GM18870 (cell line): Measurements from ENCODE around the gene SNX24.
"Not testable (repeated sequence)": the region's sequence is repeated elsewhere in the genome, so short reads cannot be mapped to it uniquely, and the experiment has no call there.

Experiments
- ATAC-seq: cut with Tn5 transposase; IDR thresholded peaks from one replicate; pipeline ENCODE4 v1.9.1; 2021; ENCODE audit warnings: moderate library complexity; ENCODE audit not compliant: unreplicated experiment

SNX24 gene

DNA sequence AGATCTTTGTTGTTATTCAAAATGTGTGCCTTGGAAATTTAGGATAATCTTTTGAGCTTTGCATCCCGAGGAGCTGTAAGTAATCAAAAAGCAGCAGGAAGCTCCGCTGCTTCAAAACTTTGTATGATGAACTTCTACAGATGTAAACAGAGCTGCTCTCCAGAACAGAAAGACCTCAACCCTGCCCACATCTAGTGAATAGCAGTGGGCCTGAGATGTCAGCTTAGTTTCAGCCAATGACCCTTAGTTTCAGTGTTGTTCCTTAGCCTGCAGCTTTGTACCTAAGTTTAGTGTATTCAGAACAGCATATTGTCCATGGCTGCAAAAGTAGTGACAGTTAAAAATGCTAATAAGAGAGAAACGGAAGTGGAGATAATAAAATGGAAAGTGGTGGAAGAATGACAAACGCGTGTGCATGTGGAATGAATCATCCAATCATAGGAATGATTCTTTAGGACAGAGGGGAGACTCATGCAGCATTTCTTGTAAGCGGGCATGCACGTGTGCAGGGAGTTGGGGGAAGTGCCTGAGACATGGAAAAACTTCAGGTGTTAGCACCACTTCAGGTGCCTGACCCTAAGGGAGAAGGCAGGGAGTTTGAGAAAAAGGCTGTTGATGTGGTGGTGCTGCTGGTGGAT lies 24.9 kb downstream of the SNX24 start:
- ATAC-seq = no peak

DNA sequence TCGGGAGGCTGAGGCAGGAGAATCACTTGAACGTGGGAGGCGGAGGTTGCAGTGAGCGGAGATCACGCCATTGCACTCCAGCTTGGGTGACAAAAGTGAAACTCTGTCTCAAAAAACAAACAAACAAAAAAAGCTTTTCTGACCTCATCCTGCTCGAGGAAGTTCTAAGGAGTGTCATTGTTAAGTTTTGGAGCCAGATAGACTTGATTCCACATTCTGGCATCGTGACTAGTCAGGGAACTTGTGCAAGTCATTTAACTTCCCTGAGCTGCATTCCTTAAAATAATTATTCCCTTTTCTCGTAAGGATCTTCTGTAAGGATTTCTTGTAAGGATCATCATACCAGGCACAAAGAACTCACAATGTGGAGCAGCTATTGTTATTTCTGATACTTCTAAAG lies 26.2 kb downstream of the SNX24 start:
- no peak for ATAC-seq

DNA sequence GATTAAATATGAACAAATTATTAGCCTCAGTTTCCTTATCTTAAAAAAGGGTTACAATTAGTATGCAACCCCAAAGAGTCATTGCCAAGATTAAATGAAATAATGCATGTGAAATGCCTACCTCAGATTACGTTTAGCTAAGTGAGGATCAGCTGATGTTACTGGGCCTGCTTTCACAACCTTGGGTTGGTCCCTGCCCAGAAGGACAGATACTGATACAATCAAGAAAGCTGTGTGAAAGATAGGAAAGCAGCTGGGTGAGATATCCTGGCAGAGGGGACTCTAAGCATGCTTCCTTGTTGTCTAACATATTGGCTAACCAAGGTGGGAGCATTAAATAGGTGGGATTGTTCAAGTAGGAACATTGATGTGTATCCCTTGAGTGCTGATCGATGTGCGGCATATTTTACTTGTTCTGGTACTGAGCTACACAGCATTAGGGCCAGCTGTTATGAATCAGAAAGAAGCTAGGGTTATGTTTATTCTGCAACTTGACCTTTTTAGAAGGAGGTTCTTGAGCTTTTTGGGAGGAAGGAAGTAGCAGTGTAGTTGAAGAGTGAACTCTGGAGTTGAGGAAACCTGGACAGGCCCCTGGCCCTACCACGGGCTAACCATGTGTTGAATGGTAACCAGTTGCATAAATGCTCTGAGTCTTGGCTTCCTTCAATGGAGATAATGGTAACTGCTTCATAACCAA lies 28.9 kb downstream of the SNX24 start:
- no peak for ATAC-seq

DNA sequence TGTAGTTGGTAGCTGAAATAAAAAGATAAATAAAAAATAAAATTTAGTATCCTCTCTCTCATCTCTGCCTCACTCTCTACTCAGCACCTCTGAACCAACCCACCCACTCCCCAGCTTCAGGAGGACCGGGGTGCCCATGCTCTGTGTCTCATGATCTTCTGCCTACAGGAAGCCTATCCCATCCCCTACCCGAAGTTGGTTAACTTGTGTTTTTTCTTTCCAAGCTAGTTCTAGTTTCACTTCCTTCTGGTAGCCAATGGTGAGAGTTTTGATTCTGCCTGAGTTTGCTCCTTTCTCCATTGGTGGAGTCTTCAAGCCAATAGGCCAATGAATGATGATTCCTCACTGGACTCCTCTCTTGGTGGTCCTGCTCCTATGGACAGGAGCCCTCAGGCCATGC lies 32.1 kb downstream of the SNX24 start:
- peak; percentile 58 for ATAC-seq

DNA sequence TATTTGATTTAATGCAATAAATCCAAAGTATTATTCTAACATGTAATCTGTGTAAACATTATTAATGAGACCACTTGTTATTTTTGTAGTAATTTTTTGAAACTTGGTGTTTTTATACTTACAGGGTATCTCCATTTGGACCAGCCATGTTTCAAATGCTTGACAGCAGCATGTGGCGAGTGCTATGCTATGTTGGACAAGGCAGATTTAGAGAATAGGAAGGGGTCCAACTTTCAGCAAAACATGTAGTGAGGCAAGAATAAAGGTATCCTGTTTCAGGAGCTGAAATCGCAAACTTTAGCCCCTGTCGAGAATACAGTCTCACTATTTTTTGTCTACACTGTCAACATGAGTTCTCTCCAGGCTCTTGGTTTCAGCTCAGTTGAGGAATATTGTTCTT lies 33.7 kb downstream of the SNX24 start:
- no peak for ATAC-seq

DNA sequence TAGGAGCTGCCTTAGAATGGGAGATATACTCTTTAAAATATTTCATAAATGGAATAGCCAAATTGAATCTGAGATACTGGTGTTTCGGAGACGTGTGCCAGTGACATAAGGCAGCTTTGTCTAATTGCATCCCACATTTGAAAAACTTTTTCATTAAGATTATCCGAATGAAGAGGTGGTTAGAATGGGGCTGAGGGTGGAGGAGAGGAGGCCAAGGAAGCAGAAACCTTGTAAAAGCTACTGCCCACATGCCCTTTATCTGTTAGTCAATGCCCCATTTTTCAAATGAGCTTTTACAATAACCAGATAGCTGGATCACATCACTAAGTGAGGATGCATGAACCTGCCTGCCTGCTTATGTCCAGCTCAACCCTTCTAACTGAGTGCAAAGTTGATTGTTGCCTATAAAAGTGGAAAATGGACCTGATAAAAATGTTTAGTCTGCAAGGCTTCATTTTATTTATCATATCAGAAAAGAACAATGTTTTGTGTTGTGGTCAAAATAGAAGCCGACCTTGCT lies 34.8 kb downstream of the SNX24 start:
- ATAC-seq = no peak

DNA sequence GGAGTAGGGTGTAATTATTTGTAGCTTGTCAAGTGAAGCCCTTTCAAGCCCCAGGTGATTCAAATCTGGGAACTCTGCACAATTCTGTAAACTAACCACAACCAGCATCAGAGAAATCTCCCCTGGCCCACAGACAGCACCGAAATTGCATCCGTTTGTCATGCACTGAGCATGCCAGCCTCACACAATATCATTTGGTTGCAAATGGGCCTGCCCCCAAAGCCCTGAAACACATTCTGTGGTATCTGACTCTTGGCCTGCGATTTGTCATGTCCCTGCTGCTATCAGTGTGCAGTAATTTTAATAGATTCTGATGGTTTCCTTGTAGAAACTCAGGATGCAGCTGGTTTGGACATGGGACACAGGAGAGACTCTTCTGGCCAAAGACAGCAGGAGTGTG lies 35.3 kb downstream of the SNX24 start:
- peak; percentile 76 for ATAC-seq

DNA sequence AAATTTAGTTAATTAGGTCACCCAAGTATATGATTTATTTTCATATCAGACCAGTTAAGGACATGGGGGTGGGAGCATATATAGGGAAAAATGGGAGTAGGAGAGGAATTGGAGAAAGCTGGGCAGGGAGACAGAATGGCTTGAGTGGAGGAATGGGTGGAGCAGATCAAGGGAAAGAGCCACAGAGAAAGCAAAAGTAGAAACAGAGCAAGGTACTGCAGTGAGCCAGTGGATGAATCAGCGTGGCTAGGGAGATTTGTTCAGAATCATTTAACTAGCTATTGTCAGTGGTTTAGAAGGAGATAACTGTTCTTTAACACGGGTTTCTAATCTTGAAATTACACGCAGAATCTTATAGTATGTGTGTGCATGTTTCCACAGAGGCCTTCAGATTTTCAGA lies 37.4 kb downstream of the SNX24 start:
- peak; percentile 62 for ATAC-seq

DNA sequence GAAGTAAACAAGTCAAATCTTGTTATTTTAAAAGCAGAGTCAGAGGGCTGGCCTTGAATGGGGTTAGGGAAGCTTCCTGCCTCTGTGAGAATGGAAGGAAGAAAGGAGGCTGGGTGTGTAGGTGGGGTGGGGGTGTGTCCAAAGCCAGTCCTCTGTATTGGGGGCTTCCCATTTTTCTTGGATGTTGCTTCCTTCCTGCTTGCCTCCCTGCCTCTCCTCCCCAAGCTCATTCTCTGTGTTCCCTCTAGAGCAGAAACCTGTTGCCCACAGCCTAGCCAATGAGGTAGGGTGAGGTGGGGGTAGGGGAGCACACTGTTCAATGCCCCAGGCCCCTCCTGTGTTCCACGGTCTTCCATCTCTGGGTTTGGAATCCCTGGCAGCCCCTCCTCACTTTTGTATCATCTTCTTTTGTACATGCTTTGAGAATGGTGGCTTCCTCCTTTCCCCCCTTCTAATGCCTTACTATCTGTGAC lies 39.7 kb downstream of the SNX24 start:
- no peak for ATAC-seq

DNA sequence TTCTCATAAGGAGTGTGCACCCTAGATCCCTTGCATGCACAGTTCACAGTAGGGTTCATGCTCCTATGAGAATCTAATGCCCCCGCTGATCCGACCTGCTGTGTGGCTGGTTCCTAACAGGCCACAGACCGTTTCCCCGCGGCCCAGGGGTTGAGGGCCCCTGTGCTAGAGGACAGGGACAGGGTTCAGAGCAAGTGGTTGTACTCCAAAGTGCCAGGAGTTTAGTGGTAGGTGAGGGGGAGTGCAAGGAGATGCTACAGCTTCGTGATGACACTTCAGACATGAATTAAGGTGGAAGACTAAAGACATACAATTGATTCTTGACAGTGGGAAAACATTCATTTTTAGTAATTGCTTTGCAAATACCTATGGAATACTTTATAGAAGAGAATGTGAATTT lies 40.5 kb downstream of the SNX24 start:
- ATAC-seq = no peak

DNA sequence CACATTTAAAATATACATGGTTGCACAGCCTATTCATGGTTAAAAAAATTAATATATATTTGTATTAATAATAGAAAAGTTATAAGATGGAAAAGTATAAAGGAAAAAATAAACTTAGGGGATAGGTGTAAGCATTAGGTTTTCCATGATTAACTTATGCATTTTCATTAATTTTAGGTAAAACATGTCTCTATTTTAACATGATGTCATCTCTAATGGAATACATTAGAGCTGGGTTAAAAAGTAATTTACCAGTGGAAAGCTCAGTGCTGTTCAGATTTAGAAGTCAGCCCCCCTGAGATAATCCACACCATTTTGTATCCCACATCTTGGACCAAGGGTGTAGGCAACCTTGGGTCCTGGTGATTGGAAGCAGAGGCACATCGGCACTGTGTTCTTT lies 49.7 kb downstream of the SNX24 start:
- no peak for ATAC-seq

DNA sequence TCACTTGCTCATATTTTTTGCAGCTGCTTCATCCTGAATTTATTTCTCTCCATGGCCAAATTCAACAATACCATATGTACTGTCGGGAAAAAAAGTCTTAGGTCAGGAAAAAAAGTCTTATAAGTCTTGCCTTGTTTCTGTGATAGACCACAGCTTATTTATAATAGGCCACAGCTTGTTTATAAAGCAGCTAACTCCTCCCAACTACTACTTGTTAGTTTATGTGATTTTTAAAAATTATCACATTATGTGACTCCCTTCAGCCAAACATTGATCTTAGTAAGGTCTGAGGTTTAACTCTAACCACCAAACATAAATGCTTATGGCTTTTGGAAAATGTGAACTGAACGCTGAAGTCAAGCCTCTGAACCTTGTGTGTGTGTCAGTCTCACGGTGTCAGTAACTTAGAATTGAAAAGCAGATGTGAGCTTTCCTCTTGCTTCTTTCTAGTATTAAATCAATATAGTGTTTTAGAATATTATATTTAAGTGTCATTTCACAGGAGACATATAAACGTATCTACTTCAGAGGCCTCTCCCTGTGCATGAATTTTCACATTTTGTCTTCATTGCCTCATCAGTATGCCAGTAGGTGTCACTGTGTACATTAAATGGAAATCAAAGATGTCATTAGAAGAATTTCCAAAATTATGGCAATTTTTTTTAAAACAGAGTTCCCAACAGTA lies 51.3 kb downstream of the SNX24 start:
- ATAC-seq = no peak

DNA sequence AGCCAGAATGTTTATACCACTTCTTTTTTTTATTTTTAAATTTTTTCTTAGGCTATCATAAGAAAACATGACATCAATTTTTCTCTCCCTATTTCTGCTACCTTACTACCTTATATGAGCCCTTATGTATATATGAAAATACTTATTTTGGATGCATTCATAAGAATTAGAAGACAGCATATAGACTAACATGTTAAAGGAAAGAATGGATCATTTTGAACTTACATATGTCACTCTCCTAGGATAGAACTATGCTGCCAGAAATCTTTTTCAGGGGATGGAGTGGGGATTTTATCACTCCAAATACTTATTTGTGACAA lies 51.8 kb downstream of the SNX24 start:
- no peak for ATAC-seq

DNA sequence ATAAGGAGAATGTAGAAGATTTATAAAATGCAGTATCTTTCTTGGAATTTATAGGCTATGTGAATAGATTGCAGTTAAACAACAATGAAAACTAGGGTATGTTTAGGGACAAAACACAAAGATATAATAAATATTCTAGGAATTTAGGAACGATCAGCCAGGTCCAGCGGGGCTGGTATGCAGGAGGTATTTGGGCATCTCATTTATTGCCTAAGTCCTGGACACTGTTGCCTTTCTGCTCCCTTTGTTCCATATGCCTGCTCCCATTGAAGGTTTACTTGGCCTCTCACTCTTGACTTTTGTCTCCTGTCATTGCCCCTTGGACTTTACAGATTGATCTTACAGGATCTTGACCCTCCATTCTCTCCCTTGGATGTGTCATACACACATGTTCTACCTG lies 55.9 kb downstream of the SNX24 start:
- ATAC-seq = no peak

DNA sequence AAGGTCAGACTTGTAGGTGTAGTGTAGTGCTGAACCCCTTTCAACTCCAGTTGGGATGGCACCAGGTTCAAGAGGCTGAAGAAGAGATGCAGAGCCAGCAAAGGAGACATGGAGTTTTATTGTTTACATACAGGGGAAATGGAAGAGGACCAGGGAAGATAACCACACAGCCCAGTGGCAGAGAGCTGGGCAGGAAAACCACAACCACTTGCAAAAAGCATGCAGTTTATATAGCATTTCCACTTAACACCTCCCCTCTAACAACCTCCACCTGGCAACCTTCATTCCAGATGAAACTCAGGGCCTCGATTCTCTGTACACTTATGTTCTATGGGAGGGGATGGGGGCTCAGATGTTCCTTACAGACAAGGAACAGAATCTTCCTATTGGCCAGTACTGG lies 56.9 kb downstream of the SNX24 start:
- no peak for ATAC-seq

DNA sequence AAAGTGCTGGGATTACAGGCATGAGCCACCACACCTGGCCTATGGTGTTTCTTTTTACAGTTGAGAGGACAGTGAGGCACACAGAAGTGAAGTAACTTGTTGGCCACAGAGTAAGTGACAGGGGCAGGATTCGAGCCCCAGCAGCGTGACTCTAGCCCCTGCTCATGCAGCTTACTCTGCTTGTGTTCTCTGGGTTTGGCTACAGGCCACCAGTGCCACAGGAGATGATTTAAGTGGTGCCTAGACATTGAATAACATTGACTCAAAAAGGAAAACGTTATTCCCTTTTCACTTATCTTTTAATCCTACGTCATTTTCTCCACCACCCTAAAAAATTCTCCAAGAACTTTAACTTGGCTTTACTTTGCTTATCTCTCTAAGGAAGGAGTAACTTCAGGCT lies 61.4 kb downstream of the SNX24 start:
- ATAC-seq = no peak

DNA sequence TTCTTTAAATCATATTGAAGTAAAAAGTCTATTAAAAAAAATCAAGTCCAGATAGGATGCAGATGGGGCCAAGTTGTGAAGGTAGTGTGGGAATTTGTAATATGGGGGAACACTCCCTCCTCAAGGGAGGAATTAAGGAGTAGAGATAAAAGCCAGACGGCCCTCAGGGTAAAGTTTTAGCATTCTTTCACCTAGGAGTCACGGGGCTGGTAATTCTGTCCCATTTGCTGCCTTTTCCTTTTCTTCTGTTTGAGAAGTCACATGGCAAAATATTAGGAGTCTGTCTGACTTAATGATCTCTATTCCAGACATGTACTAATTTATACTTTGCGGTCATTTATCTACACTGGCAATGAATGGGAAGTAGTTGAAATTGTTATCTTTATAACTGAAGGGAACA lies 61.9 kb downstream of the SNX24 start:
- no peak for ATAC-seq

DNA sequence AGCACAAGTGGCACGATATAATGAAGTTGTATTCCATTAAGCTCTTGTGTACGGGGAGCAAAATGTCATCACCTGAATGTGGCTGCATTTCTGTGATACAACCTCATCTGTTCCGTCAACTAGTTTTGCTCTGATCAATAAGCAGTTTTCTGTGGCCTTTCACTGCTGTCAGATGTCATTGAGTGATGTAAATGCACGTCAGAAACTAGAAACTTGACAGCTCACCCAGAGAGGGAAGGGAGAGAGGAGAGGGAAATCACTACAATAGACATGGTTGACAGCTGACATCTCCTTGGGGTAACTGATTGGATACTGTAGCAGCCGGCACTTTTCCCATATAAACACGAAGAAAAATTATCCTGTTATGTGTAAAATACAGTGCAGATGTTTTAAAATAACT lies 62.7 kb downstream of the SNX24 start:
- no peak for ATAC-seq

DNA sequence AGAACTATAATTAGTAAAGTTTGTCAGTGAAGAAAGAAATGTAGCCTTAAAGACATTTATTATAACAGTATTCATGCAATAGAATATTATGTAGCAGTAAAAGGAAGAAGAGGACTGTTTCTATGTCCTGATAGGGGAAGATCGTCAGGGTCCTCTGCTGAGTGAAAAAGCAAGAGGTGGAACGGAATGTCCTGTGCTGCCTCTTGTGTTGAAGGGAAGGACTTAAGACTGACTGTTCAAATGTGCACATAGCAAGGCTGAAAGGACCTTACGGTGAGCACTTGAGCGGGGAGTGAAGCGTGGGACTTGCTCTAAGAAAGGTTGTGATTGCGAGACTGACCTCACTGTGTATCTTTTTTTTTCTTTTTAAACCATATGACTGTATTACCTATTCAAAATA lies 63.2 kb downstream of the SNX24 start:
- no peak for ATAC-seq

DNA sequence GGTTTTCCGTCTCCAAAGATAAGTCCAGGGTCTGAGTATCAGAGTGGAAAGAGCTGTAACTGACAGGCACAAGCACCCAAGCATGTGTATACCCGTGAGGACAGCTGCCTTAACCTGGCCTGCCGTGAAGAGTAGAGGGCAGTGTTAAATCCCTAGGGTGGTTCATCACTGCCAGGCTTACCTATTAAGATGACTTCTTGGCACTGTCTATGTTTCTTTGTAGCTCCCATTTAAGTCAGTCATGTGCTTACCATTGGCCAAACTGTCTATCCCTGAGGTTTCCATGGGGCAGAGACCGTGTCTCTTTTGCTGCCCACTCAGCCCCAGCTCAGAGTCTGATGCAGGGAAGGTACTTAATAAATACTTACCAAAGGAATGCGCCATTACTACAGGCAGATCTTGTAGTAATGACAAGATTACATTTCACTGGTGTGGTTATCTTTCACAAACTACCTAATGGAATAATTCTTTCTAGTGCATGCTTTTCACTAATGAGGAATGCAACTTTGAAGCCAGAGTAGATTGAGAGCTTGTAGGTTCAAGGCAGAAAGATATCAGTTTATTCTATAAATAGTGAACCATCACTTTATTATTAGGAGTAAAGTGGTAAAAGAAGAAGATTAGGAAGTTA lies 64.2 kb downstream of the SNX24 start:
- no peak for ATAC-seq

DNA sequence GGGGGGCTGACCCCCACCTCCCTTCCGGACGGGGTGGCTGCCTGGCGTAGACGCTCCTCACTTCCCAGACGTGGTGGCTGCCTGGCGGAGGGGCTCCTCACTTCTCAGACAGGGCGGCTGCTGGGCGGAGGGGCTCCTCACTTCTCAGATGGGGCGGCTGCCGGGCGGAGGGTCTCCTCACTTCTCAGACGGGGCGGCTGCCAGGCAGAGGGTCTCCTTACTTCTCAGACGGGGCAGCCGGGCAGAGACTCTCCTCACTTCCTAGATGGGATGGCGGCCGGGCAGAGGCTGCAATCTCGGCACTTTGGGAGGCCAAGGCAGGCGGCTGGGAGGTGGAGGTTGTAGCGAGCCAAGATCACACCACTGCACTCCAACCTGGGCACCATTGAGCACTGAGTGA lies 68.0 kb downstream of the SNX24 start:
- ATAC-seq = not testable (repeated sequence)
